C4-2B (cell line): Measurements from ENCODE around the gene CITED1.

ENCODE experiments used
- CTCF ChIP-seq: fragments of 450-650 bp; conservative IDR thresholded peaks from 2 replicates; pipeline ENCODE4 v1.5.1; 2017; ENCODE audit warnings: mild to moderate bottlenecking
- ZFX ChIP-seq: fragments of 450-650 bp; IDR thresholded peaks from 2 replicates; pipeline ENCODE4 v1.6.1; 2017

GRCh38 chrX:72271812-72272211 is 33.9 kb downstream of the CITED1 start:
- TF ChIP-seq CTCF (no peak), ZFX (no peak)
